ENCODE results near the gene MED9.

GRCh38 chr17:17533901-17534441 lies 57.2 kb downstream of the MED9 start:
- TF ChIP-seq, protein P1, sequence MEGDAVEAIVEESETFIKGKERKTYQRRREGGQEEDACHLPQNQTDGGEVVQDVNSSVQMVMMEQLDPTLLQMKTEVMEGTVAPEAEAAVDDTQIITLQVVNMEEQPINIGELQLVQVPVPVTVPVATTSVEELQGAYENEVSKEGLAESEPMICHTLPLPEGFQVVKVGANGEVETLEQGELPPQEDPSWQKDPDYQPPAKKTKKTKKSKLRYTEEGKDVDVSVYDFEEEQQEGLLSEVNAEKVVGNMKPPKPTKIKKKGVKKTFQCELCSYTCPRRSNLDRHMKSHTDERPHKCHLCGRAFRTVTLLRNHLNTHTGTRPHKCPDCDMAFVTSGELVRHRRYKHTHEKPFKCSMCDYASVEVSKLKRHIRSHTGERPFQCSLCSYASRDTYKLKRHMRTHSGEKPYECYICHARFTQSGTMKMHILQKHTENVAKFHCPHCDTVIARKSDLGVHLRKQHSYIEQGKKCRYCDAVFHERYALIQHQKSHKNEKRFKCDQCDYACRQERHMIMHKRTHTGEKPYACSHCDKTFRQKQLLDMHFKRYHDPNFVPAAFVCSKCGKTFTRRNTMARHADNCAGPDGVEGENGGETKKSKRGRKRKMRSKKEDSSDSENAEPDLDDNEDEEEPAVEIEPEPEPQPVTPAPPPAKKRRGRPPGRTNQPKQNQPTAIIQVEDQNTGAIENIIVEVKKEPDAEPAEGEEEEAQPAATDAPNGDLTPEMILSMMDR (IDR thresholded peaks at IDR 0.05): no peak
- TF ChIP-seq POLR2AphosphoS5 (IDR thresholded peaks at IDR 0.05): no peak
- no peak for TF ChIP-seq POLR2A (IDR thresholded peaks at IDR 0.05)
- no peak for TF ChIP-seq EP300 (IDR thresholded peaks at IDR 0.05)
